Astrocyte of the spinal cord (primary cell): Measurements from ENCODE around the gene STT3B.
"Not testable (repeated sequence)": the region's sequence is repeated elsewhere in the genome, so short reads cannot be mapped to it uniquely, and the experiment has no call there.

Experiments
- DNase-seq: peaks from one replicate; pipeline ENCODE4 v3.0.0; 2011; ENCODE audit warnings: low read depth, low spot score
- H3K4me3 ChIP-seq: 2 replicates; pipeline ENCODE4 v1.5.1; 2011; ENCODE audit warnings: low read depth, mild to moderate bottlenecking, low read length, moderate library complexity
- CTCF ChIP-seq: IDR thresholded peaks from 2 replicates; pipeline ENCODE4 v1.5.1; 2012; ENCODE audit warnings: low read depth, mild to moderate bottlenecking, low read length, inconsistent platforms
- in situ Hi-C: cut with HindIII; loops from 2 replicates; pipeline ENCODE4 v1.10.0; 2017; ENCODE audit warnings: low sequenced_read_pairs

Gene STT3B

DNA sequence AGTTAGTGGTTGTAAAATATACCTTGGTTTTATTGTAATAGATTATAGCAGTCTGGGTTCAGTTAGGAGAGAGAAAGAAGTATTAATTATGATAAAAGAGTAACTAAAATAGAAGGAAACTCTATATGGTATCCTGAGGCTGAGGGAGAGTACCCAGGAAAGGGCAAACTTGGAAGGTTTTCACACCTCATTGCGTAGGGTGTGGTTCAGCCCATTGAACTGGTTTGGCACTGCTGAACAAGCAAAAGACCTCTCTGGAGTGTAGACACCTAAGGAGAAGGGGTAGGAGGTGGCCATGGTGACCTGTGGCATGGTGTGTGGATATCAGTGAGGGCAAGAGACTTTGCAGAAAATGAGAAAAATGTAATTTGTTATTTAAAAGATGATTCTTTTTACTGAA is 63.5 kb downstream of the STT3B start:
- DNase-seq, result no peak
- TF ChIP-seq CTCF, result no peak
- H3K4me3 ChIP-seq, result no peak overlapping the region
- in situ Hi-C loops, result no loop called here

DNA sequence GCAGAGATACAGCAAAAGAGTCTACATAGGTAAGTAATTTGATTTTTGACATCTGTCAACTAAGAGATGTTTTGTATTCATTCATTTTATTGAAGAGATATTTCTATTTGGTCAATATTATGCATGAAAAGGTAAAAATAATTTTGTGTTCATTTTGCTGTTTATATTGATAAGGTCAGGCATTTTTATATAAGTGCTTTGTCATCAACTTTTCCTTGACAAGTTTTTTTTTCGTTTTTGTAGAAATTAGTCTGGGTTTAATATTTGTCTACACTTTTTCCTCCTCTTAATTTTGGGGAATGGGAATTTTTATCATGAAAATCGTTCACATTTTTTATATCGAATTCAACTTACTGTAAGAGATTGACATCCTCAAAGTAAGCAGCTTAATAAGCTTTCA is 67.7 kb downstream of the STT3B start:
- no peak for DNase-seq
- in situ Hi-C loops, result no loop called here
- no peak overlapping the region for H3K4me3 ChIP-seq
- no peak for TF ChIP-seq CTCF

DNA sequence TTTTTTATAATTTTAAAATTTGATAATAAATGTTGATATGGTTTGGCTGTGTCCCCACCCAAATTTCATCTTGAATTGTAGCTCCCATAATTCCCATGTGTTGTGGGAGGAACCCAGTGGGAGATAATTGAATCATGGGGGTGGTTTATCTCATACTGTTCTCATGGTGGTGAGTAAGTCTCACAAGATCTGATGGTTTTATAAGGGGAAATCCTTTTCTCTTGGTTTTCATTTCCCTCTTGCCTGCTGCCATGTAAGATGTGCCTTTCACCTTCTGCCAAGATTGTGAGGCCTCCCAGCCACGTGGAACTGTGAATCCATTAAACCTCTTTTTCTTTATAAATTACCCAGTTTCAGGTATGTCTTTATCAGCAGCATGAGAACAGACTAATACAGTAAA is 72.6 kb downstream of the STT3B start:
- H3K4me3 ChIP-seq, DNase-seq, in situ Hi-C loops: not testable (repeated sequence)

GRCh38 chr3:31606453-31606852 is 73.7 kb downstream of the STT3B start:
- in situ Hi-C loops, result no loop called here
- no peak for DNase-seq
- H3K4me3 ChIP-seq, result no peak overlapping the region
- TF ChIP-seq CTCF, result no peak

DNA sequence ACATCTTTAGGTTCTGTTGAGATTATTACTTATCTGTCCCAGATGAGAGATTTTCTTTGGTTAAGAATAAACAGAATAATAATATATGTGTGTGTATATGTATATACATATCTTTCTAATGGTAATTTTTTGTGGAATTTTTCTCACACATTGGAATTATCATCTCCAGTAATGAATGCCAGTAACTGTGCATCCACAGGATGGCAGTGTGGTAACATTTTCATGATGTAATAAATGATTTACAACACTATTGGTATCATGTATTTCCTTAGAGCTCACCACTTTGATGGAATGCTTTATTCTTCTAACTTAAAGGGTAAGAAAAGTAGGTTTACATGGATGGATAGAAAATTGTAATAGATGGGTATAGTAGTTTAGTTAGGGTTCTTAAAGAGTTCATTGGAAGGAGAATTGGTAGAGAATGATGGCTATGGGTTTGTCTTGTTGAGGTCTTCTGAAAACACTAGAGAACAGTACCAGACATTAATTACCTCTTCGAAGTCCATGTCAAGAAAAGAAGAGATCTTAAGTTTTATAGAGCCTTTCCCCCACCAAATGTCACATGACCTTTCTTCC is 78.1 kb downstream of the STT3B start:
- no peak overlapping the region for H3K4me3 ChIP-seq
- in situ Hi-C loops, result no loop called here
- TF ChIP-seq CTCF, result peak; percentile 60
- peak; percentile 50 for DNase-seq

- in situ Hi-C loops, result no loop called here
- DNase-seq, result no peak
- no peak for TF ChIP-seq CTCF
These were observed 80.5 kb downstream of the STT3B start for GRCh38 chr3:31613177-31613576.

DNA sequence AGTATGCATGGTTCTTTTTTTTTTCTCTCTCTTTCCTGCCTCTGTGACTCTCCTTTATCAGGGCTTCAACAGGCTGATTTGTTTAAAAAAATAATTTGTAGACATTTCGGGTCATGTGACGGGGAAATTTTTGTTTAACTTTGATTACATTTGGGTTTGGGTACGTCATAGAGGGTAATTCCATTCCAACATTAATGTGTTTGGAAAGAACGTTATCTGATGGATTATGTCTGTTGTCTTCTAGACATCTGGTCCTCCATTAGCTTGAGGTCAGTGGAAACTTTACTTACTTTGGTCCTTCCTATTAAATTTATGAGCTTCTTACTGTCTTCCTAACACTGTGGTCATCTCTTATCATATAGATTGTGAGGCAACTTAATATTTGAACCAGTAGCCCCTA is 80.9 kb downstream of the STT3B start:
- DNase-seq, result no peak
- no peak overlapping the region for H3K4me3 ChIP-seq
- no peak for TF ChIP-seq CTCF
- in situ Hi-C loops, result no loop called here

More at GRCh38 chr3:31613177-31613576, 80.5 kb downstream of the STT3B start:
- no peak overlapping the region for H3K4me3 ChIP-seq
